GF-D8 (cell line): ENCODE results near the gene TRPV2.

Experiments
- DNase-seq: peaks from one replicate; lab custom pipeline; 2025; lab: John Stamatoyannopoulos, UW

The TRPV2 gene

DNA sequence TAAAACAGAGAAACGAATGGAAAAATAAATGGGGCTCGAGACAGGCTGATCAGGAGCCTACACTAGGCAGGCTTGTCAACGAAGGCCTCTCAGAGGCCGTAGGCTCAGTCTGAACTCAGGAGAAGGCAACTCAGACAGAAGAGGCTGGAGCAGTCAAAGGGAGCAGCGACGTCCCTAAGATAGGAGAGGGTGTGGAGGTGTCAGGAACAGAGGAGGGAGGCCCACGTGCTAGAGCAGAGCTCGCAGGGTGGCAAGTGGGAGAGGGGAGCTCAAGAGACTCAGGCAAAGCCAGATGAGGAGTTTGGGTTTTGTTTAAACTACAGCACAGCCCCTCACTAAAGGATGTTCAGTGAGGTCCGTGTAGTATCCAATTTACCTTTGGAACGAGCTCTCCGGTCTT lies 43.9 kb downstream of the TRPV2 start:
- DNase-seq = no peak

DNA sequence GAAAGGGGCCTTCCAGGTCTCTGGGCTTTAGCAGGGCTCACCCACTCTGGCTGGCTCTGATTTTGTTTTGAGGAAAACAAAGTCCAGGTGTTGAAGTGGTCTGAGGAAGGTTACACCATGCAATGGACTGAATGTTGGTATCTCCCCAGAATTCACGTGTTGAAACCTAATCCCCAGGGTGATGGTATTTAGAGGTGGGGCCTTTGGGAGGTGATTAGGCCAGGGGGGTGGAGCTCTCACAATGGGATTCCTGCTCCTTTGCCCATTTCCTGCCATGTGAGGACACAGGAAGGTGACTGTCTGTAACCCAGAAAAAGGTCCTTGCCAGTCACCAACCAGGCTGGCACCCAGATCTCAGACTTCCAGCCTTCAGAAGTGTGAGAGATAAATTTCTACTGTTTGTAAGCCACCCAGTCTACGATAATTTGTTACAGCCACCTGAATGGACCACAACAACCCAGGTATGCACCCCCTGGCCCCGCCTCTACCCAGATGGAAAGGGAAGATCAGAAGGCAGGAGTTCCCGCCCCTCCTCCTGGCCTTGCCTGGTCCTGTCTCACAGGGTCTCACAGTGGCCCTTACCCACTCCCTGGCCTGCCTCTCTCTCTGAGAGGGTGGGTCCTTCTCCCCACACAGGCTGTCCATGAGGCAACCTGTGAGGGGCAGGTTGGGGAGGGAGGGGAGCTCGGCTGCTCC lies 44.6 kb downstream of the TRPV2 start:
- no peak for DNase-seq

DNA sequence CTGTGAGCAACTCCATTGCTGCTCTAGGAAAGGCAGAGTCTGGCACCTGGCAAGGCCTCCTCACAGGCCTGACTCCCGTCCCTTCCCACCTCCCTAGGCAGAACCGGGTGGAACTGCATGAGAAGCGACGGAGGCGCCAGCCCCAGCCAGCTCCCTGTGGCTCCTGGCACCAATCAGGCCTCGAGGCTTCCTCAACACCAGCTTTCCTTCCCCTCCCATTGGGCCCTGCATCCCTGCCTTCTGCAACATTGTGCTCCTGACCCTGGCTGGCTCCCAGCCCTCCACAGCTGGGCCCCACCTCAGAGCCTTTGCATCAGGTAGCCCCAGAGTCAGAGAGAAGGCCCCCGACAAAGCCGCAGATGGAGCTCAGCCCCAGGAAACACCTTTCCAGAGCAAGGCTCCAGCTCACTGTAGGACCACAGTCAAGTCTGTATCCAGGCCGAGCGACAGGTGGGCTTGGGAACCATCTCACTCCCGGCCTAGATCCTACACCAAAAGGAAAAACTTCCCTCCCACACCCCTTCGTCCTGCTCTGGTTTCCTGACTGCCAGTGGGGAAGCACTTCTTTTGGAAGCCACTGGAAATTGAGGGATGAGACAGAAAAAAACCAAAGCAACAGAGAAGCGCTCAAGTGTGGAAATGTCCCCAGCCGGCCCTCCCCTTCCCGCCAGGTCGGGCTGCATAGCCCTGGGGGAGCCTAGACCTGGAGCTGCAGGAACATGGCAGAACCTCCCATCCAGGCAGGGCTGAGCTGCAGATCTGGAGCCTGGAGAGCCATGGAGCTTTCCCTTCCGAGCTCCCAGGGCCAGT lies 45.6 kb downstream of the TRPV2 start:
- no peak for DNase-seq

DNA sequence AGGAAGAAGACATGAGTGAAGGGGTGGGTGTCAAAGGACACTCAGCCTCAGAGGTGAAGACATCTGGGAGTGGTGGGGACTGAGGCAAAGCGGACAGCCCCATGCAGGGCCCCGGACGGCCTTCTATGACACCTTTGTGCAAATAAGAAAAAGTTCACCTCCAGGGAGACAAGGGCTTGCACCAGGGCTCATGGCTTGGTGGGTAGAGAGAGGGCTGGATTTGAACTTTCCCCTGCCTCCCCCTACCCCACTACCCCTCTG lies 46.2 kb downstream of the TRPV2 start:
- no peak for DNase-seq

DNA sequence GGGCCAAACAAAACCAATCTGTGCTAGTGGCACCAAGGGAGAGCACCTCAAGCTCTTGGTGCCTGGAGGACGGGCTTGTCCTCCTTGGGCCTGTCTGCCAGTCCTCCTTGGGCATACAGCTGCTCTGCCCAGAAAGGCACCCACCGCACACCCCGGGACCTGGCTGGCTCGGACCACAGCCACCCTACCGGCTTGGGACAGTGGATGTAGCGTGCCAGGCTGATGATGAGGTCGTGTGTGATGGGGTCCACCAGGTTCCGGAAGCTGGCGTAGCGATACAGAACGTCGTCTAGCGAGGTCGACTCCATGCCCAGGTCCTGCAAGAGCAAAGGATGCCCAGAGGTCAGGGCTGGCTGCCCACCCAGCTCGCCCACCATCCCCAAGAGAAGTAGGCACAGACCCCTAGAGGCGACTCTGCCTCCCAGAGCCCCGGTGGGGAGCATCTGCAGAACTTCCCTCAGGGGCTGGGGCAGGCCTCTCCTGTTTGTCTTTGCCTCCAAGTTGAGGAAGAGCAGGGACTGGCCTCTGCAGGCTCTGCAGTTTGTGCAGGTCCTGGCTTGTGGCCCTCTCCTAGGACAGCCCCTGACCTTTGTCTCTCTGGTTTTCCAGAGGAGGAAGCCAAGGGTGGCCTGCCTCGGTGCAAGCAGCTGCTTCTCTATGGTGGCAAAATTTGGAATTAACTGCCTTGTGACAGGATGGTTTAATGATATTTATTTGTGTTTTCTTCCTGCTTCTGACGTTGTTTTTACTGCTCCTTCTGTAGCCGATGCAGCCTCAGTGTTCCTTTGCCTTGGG lies 46.9 kb downstream of the TRPV2 start:
- no peak for DNase-seq

DNA sequence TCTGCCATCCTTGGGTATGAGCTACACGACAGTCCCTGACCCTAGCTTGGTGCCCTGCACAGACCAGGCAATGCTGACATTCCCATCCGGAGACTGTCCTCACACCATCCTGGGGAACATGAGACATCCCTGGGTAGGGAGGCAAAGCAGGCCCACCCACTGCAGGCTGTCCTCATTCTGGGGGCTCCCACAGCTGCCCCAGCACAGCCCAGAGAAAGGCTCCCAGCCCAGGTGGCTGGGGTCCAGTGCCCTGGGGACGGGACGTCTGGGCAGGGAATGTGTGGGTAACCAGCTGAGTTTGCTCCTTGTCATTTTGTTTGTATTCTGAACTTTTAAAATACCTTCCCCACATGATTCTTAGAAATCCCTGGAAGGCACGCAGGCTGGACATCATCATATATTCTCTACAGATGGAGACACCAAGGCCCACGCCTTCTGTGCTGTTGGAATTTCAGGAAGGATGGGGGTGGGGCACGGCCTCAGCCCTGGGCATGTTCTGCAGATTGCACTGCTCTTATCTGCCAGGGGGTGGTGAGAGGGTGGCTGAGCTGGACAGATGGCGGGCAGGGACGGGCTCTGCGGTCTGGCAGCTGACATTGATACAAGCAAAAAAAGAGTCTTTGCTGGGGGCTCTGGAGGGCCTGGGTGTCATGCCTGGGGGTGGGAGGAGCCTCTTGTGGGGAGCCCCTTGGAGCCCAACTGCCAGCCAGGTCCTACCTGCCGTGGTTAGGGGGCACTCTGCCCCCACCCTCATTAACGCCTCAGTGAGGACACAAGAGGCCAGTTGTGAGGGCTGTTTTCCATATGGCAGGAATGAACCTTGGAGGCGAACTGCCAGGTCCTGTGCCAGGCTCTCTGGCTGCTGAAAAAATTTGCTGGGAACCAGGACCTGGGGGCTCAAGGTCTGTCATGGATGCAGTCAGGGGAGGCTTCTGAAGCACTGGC lies 48.3 kb downstream of the TRPV2 start:
- DNase-seq = no peak

DNA sequence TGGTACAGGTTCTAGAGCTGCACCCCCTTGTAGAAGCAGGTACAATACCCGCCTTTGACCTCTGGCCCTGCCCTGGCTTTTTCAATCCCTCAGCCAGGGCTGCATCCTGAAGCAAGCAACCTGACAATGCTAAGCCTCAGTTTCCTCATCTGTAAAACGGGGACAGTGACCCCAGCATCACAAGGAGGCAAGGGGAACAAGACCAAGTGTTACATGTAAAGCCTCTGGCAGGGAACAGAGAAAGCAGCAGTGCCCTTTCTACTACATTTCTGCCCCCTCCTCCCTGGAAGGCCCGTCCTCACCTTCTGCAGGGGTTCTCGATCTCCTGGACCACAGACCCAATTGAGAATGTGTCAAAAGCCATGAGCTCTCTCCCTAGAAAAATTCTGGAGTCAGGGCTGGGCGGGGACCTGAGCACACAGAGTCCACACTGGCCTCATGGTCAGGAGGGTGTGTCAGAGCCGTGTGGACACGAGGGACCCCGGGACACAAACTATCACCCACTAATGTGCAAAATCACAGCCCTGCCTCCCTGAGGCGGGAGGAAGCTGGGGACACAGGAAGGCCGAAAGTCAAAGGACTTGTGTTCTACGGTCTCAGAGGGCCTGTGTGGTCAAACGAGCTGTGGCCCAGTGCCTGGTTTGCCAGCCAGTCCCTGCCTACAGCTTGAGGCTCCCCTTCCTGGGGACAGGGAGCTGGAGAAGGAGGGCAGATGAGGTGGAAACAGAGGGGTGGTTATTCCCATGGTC lies 49.1 kb downstream of the TRPV2 start:
- DNase-seq = no peak

DNA sequence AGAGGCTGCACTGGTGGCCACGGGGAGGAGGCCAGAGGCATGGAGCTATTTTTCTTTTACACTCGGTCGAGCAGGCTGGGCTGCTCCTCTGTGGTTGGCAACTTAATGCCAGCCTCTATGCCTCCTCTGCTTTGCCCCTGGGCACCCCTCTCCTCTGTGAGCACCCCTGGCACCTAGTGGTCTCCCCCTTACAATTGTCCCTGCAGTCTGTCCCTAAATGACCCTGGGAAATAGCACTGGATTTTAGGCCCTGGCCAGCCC lies 49.6 kb downstream of the TRPV2 start:
- DNase-seq = no peak

DNA sequence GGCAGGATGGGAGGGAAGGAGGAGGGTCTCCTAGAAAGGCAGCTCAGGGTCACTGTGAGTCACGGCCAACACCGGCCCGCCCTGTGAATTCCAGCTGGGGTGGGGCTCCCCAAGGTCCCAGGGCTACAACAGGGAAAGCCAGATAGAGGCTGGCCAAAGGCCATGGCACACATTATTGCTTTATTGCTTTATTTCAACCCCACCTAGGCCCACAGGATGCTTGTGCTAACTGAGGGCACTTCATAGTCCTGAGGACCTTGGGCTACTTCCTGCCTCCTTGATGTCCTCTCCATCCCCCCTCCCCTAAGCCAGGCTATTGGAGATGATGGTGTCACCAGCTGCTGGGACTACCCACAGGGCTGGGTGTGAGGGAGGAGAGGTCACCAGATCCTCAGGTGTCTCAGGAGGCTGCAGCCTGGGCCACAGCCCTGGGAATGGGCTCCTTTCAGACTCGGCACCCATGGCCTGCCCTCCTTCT lies 50.5 kb downstream of the TRPV2 start:
- DNase-seq = no peak

DNA sequence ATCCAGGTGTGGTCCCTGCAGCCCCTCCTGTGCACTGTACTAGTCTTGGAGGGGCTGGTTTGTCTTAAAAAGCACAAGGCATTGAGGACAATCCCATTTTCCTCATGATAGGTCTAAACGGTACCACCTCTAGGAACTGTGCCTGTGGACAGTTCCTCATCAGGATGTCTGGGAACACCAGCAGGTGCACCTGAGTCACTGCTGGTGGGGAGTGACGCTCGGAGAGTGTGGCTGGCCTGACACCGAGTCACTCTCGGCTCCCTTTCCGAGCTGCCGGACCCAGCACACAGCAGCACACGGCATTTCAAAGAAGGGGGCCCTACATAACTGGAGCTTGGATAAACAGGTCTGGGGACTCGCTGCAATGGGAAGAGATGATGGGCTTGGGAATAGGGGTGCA lies 51.0 kb downstream of the TRPV2 start:
- DNase-seq = no peak

DNA sequence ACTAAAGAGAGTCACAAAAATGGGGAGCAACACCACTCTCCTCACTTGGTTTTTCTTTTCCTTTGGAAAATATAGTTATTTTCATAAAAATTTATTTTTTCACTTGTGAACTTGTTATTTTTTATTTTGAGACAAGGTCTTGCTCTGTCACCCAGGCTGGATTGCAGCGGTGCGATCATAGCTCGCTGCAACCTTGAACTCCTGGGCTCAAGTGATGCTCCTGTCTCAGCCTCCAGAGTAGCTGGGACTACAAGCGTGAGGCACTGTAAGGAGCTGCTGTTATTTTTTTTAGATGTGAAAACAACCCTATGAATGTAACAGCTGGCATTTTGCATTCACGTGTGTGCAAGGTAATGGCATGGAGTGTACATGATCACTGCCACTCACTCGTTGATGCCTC lies 51.7 kb downstream of the TRPV2 start:
- no peak for DNase-seq

DNA sequence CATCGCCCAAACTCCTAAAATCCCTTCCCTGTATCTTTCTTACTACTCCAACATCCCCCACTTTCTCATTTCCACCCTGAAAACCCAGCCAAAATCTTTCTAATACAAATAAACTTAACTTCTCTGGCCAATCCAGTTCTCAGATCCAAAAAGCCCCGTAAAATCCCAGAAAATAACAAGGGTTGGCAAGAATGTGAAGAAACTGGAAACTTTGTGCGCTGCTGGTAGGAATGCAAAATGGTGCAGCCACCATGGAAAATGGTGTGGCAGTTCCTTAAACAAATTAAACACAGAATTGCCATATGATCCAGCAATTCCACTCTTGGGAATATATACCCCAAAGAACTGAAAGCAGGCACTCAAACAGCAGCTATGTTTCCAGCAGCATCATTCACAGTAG lies 52.5 kb downstream of the TRPV2 start:
- DNase-seq = no peak

DNA sequence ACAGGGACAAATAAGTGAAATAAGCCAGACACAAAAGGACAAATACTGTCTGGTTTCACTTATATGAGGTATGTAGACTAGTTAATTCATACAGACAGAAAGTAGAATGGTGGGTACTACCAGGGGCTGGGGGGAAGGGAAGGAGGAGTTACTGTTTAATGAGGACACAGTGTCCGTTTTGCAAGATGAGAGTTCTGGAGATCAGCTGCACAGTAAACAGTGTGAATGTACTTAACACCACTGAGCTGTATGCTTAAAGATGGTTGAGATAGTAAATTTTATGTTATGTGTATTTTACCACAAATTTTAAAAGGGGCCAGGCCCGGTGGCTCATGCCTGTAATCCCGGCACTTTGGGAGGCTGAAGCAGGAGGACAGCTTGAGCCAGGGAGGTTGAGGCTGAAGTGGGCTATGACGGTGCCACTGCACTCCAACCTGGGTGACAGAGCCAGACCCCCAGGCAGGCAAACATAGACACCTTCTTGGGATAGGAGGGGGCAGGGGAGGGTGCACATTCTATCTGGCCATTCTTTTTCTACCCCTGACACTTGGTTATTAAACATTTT lies 53.1 kb downstream of the TRPV2 start:
- no peak for DNase-seq

DNA sequence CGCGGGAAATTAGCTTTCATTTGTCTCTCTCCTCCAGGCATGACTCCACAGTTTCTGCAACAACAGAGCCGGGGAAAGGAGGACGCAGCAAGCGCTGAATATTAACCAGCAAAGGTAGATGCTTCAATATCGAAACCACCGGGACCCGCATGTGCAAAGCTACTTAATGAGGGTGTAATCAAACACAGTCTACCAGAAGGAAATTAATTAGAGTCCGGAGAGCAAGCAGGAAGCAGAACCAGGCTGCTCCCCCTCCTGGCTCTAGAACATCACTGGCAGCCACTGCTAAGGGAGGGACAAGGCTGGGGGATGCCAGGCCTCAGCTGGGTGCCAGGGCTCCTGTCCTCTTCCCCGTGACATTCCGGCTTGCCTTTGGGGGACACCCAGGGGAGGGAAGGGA lies 54.9 kb downstream of the TRPV2 start:
- no peak for DNase-seq

DNA sequence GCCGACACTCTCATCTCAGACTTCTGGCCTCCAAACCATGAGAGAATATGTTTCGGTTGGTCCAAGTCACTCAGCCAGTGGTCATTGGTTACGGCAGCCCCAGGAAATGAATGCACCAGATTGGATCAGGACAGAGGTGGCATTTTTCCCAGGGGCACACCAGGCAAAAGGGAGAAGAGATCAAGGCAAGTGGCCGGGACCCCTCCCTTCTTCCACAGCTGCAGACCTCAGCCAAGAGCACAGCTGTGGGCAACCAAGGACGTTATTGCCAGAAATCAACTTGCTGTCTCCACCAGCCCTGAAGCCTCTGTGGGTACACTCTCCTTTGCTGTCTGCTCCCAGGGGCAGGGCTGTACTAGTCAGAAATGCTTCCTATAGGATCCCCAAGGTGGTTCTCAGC lies 55.9 kb downstream of the TRPV2 start:
- no peak for DNase-seq

DNA sequence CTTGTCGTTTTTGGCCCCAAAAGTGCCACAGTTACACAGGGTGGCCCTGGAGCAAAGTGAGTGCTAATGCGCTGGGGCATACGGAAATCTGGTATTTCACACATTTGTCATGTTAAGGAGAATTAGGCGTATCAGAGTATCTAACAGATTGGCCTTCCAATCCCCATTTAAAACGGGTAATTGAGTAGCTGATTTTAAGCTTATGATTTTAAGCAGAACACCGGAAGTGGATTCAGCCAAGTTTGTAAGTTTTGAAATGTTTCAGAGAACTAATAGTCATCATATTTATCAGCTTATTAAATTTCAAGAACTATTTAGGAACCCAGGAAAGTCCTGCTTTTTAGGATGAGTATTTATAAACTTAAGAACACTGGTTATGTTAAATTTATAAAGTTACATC lies 57.2 kb downstream of the TRPV2 start:
- DNase-seq = no peak

DNA sequence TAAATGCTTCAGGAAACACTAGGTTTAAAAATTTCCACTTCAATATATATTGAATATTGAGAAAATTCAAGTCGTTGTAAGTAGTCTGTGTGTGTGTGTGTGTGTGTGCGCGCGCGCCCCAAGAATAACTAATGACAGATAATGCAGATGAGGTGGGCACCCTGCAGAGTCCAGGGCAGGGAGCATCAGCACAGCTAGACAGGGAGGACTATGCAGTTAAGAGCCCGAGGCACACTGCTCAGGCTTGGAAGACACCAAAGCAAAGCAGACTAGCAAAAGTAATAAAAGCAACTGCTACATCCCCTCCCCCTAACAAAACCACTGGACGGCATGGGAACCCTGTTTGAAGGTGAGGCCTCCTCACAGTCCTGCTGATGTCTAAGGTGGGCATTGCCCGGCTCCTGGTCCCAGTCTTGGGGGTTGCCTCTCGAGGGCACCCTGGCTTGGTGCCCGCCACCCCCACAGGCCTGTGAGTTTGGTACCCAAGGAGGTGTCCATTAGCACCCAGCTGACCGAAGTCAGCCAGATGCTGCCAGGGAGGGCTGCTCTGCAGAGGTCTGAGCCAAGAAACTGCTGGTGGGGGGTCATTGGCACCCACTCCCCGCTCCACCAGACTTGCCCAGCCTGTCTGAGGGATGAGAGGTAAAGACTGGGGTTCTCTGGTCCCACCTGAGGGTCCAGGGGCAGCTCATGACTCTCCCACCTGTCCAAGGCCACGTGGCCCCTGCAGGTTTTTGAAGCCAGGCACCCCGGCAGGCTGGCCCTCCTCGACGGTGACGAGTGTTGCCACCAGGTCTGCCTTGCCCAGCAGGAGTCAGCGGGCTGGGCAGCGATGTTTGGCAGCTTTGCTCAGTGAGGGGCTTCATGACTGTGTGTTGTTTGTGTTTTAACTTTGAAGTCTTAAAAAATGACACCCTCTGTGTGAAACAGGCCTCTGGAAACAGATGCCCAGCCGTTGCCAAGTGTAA lies 58.0 kb downstream of the TRPV2 start:
- no peak for DNase-seq

DNA sequence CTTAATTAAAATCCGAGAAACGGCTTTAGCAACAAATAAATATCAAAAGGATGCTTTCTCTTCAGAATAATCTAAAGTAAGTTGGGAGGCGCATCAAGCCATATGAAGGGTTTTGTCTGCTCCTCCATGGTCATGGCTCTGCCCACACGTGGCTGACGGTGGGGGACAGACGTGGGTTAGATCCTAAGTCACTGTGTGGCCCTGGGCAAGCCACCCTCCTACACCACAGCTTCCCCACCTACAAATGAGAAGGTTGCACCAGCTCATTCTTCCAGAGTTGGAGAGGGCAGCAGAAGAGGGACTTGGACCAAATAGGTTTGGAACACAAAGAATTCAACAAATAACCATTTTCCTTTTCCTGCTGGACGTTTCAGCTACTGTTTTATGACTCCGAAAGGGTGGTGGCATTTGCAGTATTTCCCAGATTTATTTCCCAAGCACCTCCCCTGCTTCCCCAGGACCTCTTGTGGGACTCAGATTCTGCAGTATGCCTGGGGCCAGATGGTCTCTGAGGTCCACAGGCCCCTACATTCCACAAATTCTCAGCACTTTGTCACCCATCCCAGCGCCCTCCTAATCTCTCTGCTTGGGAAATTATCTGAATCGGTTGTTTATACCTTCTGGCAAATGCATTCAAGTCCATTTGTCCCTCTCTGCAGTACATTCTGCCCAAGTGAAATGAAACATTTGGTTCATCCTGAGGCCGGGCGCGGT lies 58.8 kb downstream of the TRPV2 start:
- no peak for DNase-seq

DNA sequence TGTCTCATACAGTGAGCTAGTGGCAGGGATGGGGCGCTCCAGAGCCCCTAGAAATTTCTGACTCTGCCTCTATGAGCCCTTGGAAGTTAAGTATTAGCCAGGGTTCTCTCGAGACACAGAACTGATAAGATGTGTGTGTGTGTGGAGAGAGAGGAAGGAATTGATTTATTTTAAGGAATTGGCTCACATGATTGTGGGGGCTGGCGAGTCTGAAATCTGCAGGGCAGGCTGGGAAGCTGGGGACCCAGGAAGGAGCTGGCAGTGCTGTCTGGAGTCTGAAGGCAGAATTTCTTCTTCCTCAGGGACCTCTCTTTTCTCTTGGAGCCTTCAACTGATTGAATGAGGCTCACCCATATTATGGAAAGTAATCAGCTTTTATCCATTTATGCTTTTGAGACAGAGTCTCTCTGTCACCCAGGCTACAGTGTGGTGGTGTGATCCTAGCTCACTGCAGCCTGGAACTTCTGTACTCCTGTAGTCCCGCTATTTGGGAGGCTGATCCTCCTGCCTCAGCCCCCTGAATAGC lies 59.9 kb downstream of the TRPV2 start:
- DNase-seq = no peak
